WI38 (cell line): ENCODE data around the gene LRRC49.

Experiments used
- H3K4me3 ChIP-seq: 2 replicates; pipeline ENCODE4 v1.5.1; 2011; ENCODE audit warnings: low read depth, mild to moderate bottlenecking, control low read depth, low read length
- TF ChIP-seq, protein P1 (sequence below): IDR thresholded peaks from 2 replicates; pipeline ENCODE4 v1.5.1; 2012; ENCODE audit warnings: low read depth, mild to moderate bottlenecking, control low read depth, low read length

LRRC49 gene

GRCh38 chr15:71097890-71098289, 205.3 kb downstream of the LRRC49 start:
- TF ChIP-seq, protein P1, sequence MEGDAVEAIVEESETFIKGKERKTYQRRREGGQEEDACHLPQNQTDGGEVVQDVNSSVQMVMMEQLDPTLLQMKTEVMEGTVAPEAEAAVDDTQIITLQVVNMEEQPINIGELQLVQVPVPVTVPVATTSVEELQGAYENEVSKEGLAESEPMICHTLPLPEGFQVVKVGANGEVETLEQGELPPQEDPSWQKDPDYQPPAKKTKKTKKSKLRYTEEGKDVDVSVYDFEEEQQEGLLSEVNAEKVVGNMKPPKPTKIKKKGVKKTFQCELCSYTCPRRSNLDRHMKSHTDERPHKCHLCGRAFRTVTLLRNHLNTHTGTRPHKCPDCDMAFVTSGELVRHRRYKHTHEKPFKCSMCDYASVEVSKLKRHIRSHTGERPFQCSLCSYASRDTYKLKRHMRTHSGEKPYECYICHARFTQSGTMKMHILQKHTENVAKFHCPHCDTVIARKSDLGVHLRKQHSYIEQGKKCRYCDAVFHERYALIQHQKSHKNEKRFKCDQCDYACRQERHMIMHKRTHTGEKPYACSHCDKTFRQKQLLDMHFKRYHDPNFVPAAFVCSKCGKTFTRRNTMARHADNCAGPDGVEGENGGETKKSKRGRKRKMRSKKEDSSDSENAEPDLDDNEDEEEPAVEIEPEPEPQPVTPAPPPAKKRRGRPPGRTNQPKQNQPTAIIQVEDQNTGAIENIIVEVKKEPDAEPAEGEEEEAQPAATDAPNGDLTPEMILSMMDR = no peak
- no peak overlapping the region for H3K4me3 ChIP-seq

DNA sequence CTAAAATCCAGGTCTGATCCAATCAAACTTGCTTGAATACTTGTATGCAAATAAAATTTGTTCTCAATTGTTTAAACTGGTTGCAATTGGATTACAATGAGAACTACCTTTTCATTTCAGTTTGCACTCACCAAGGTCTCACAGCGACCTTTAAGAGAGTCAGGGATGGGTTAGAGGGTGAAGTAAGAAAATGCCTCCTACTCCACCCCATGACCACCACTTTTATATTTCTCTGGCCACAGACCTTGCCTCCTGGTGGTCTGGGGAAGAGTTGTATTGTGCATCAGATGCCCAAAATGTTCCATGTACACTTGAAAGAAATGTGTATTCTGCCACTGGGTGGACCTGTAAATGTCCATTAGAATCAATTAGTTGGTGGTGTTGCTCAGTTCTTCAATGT, 206.3 kb downstream of the LRRC49 start:
- H3K4me3 ChIP-seq = no peak overlapping the region
- TF ChIP-seq, protein P1 = no peak
